ENCODE measurements around the gene PXYLP1.

PXYLP1 gene

GRCh38 chr3:141273700-141274410 is 42.2 kb downstream of the PXYLP1 start:
- no peak for DNase-seq

GRCh38 chr3:141274411-141275031 is 42.9 kb downstream of the PXYLP1 start:
- no peak for DNase-seq

GRCh38 chr3:141275032-141275422 is 43.4 kb downstream of the PXYLP1 start:
- no peak for DNase-seq

- no peak for DNase-seq
Measured at GRCh38 chr3:141275511-141275910, 43.9 kb downstream of the PXYLP1 start.

GRCh38 chr3:141275973-141276372 is 44.3 kb downstream of the PXYLP1 start:
- DNase-seq = peak in 1 of 2 donors; percentile 16

- DNase-seq = no peak
Measured at GRCh38 chr3:141276398-141276797, 44.8 kb downstream of the PXYLP1 start.

GRCh38 chr3:141277451-141277850 is 45.8 kb downstream of the PXYLP1 start:
- DNase-seq = no peak

- DNase-seq = no peak
Measured at GRCh38 chr3:141278196-141279076, 46.8 kb downstream of the PXYLP1 start.

- DNase-seq = peak; percentile 38 to 51
Measured at GRCh38 chr3:141279077-141279967, 47.7 kb downstream of the PXYLP1 start.

- DNase-seq = no peak
Measured at GRCh38 chr3:141280086-141280485, 48.5 kb downstream of the PXYLP1 start.

- no peak for DNase-seq
Measured at GRCh38 chr3:141280690-141281089, 49.1 kb downstream of the PXYLP1 start.

GRCh38 chr3:141285570-141285969 is 53.9 kb downstream of the PXYLP1 start:
- no peak for DNase-seq

- DNase-seq = no peak
Measured at GRCh38 chr3:141286856-141287255, 55.2 kb downstream of the PXYLP1 start.

- DNase-seq = no peak
Measured at GRCh38 chr3:141287326-141287725, 55.7 kb downstream of the PXYLP1 start.

GRCh38 chr3:141288336-141288990 is 56.8 kb downstream of the PXYLP1 start:
- DNase-seq = peak; percentile 53 to 83

GRCh38 chr3:141289228-141289772 is 57.7 kb downstream of the PXYLP1 start:
- no peak for DNase-seq

- DNase-seq = no peak
Measured at GRCh38 chr3:141291559-141292355, 60.1 kb downstream of the PXYLP1 start.

- no peak for DNase-seq
Measured at GRCh38 chr3:141292356-141293058, 60.9 kb downstream of the PXYLP1 start.

GRCh38 chr3:141294301-141294700 is 62.7 kb downstream of the PXYLP1 start:
- no peak for DNase-seq

GRCh38 chr3:141294848-141295247 is 63.2 kb downstream of the PXYLP1 start:
- DNase-seq = peak; percentile 54 to 68
